K562 (cell line): Measurements from ENCODE around the gene CSF1. TPM values are rescaled to one million over a fixed set of nuclear protein-coding genes. Genes with fewer than 3 reads are reported as not detected.

Source experiments
- ATAC-seq: fragments of 200-7000 bp; cut with Tn5 transposase; 3 replicates; pipeline ENCODE4 v1.9.1; 2020; ENCODE audit warnings: moderate library complexity
- BruUV-seq: library from RNA; stranded (reverse); fragments of 400-500 nt; replicated peaks from 2 replicates; lab custom pipeline; 2021; lab: Mats Ljungman, UMichigan
- CTCF ChIA-PET: fragments of 300-600 bp; formaldehyde crosslinking; extraction: SDS; loops from one replicate; lab custom pipeline; 2021; ENCODE audit warnings: low intra/inter-chr PET ratio; lab: Yijun Ruan, JAX
- POLR2A ChIA-PET: fragments of 300-600, 350-650 bp; sonication (Branson Sonifier 250); formaldehyde crosslinking; extraction: SDS; loops from one replicate; lab custom pipeline; 2021; ENCODE audit warnings: antibody characterized with exemption, inconsistent platforms; lab: Yijun Ruan, JAX
- DNase-seq, 4 experiments: peaks; one replicate each; pipeline versions ENCODE4 v3.0.0 to v3.0.0-alpha.2; 2011 to 2018; ENCODE audit warnings: low spot score in 3 of 4, mixed read lengths in 3 of 4; ENCODE audit errors: extremely low read depth in 1 of 4
- FAIRE-seq: peaks from 2 replicates; lab custom pipeline; 2011; peaks lifted over from hg19 to GRCh38; lab: Jason Lieb, UNC
- H2AFZ ChIP-seq: 2 replicates; pipeline ENCODE4 v1.6.0; 2011; ENCODE audit warnings: low read depth, low read length, control low read depth, inconsistent platforms
- H3K27ac ChIP-seq: fragments of 200-600 bp; 3 replicates; pipeline ENCODE4 v1.8.0; 2011; ENCODE audit warnings: low read depth, mild to moderate bottlenecking, control low read depth, inconsistent platforms, low read length, moderate library complexity, mixed read lengths; ENCODE audit errors: extremely low read depth
- H3K27me3 ChIP-seq, 2 experiments: fragments of 300-600 bp in 1 of 2; 2 replicates in 1 of 2; 3 replicates in 1 of 2; pipeline versions ENCODE4 v1.6.0 to v1.8.0; 2011; ENCODE audit warnings: inconsistent platforms in 2 of 2, low read length in 2 of 2, mild to moderate bottlenecking in 1 of 2, mixed read lengths in 1 of 2, moderate library complexity in 1 of 2; ENCODE audit not compliant: control insufficient read depth in 2 of 2, insufficient read depth in 2 of 2
- H3K36me3 ChIP-seq: fragments of 300-600 bp; 3 replicates; pipeline ENCODE4 v1.8.0; 2011; ENCODE audit warnings: mild to moderate bottlenecking, low read length, inconsistent platforms; ENCODE audit not compliant: control insufficient read depth, insufficient read depth
- H3K4me1 ChIP-seq, 2 experiments: fragments of 200-600 bp in 1 of 2; replicated peaks in 1 of 2; 2 replicates in 1 of 2; 3 replicates in 1 of 2; pipeline versions ENCODE4 v1.5.1 to v1.8.0; 2011; ENCODE audit warnings: inconsistent platforms in 2 of 2, low read length in 2 of 2, mild to moderate bottlenecking in 1 of 2, mixed read lengths in 1 of 2, moderate library complexity in 1 of 2; ENCODE audit not compliant: control insufficient read depth in 2 of 2, insufficient read depth in 2 of 2
- H3K4me2 ChIP-seq: 2 replicates; pipeline ENCODE4 v1.6.1; 2011; ENCODE audit warnings: low read length, control low read depth, inconsistent platforms, mixed read lengths; ENCODE audit not compliant: insufficient read depth
- H3K4me3 ChIP-seq: fragments of 200-600 bp; sonication (generic), shearing (Covaris generic); 2 replicates; pipeline ENCODE4 v1.5.1; 2016; ENCODE audit warnings: control low read depth, inconsistent platforms
- H3K79me2 ChIP-seq: fragments of 200-600 bp; 3 replicates; pipeline ENCODE4 v1.8.0; 2011; ENCODE audit warnings: low read length, inconsistent platforms; ENCODE audit not compliant: control insufficient read depth, insufficient read depth
- H3K9ac ChIP-seq, 2 experiments: 2 replicates each; pipeline versions ENCODE4 v1.6.0 to v1.6.1; 2011; ENCODE audit warnings: low read depth in 2 of 2, low read length in 2 of 2, control low read depth in 1 of 2, inconsistent platforms in 1 of 2, mild to moderate bottlenecking in 1 of 2, mixed read lengths in 1 of 2; ENCODE audit not compliant: insufficient read depth in 1 of 2
- H3K9me1 ChIP-seq: one replicate; pipeline ENCODE4 v1.6.0; 2011; ENCODE audit warnings: inconsistent platforms, mild to moderate bottlenecking, low read length, moderate library complexity; ENCODE audit not compliant: control insufficient read depth, insufficient read depth
- H3K9me3 ChIP-seq: replicated peaks from 2 replicates; pipeline ENCODE4 v1.5.1; 2011; ENCODE audit warnings: low read depth, low read length, inconsistent platforms; ENCODE audit not compliant: control insufficient read depth, insufficient read depth
- H4K20me1 ChIP-seq: replicated peaks from 2 replicates; pipeline ENCODE4 v1.6.1; 2011; ENCODE audit warnings: low read length, inconsistent platforms, mixed read lengths; ENCODE audit not compliant: control insufficient read depth, insufficient read depth
- GTF2B ChIP-seq: IDR thresholded peaks from 2 replicates; pipeline ENCODE4 v1.6.1; 2011; ENCODE audit not compliant: insufficient read length; ENCODE audit errors: extremely low read depth
- HCFC1 ChIP-seq: IDR thresholded peaks from 2 replicates; pipeline ENCODE4 v1.6.1; 2012; ENCODE audit warnings: low read depth, low read length, improper control_type of control experiment
- ID3 ChIP-seq, 2 experiments: fragments of 250-450 bp in 1 of 2; fragments of 450-650 bp in 1 of 2; sonication (Bioruptor Pico) in 1 of 2; IDR thresholded peaks; 2 replicates each; pipeline versions ENCODE4 v1.6.1 to v1.8.0; 2016 to 2021; ENCODE audit warnings: mild to moderate bottlenecking in 2 of 2, moderate library complexity in 2 of 2, missing compliant biosample characterization in 1 of 2, missing genetic modification characterization in 1 of 2
- MCM5 ChIP-seq: fragments of 450-650 bp; IDR thresholded peaks from 2 replicates; pipeline ENCODE4 v1.6.1; 2016; ENCODE audit warnings: low read depth
- NCOA2 ChIP-seq, 2 experiments: fragments of 450-650 bp; IDR thresholded peaks; 2 replicates each; pipeline ENCODE4 v1.6.1; 2018; ENCODE audit warnings: mild to moderate bottlenecking in 2 of 2, moderate library complexity in 1 of 2; ENCODE audit not compliant: partially characterized antibody in 2 of 2
- PTRF ChIP-seq: fragments of 450-650 bp; IDR thresholded peaks from 2 replicates; pipeline ENCODE4 v1.6.1; 2016; ENCODE audit warnings: mild to moderate bottlenecking, missing genetic modification characterization, missing compliant biosample characterization
- RBM17 ChIP-seq: fragments of 200-400 bp; formaldehyde crosslinking; IDR thresholded peaks from 2 replicates; pipeline ENCODE4 v1.6.1; 2017; ENCODE audit warnings: low read depth, mild to moderate bottlenecking, low read length, borderline replicate concordance
- RNF219 ChIP-seq: fragments of 250-450 bp; sonication (Bioruptor Pico); IDR thresholded peaks from 2 replicates; pipeline ENCODE4 v1.5.0; 2022; ENCODE audit warnings: mild to moderate bottlenecking
- RUNX1 ChIP-seq: sonication (generic); IDR thresholded peaks from 2 replicates; pipeline ENCODE4 v1.6.1; 2016; ENCODE audit warnings: antibody characterized with exemption, low read depth
- SAFB2 ChIP-seq: fragments of 200-400 bp; formaldehyde crosslinking; IDR thresholded peaks from 2 replicates; pipeline ENCODE4 v1.6.1; 2018; ENCODE audit warnings: borderline replicate concordance, low read length, low read depth, moderate library complexity; ENCODE audit not compliant: severe bottlenecking
- SMARCC2 ChIP-seq: fragments of 450-650 bp; IDR thresholded peaks from 2 replicates; pipeline ENCODE4 v1.6.1; 2017; ENCODE audit warnings: antibody characterized with exemption, moderate library complexity, mild to moderate bottlenecking, low read depth
- YBX1 ChIP-seq: fragments of 450-650 bp; IDR thresholded peaks from 2 replicates; pipeline ENCODE4 v1.7.1; 2016; ENCODE audit warnings: mild to moderate bottlenecking
- ZBTB5 ChIP-seq: fragments of 450-650 bp; IDR thresholded peaks from 2 replicates; pipeline ENCODE4 v1.6.1; 2017; ENCODE audit warnings: antibody characterized with exemption
- ZNF24 ChIP-seq: fragments of 450-650 bp; IDR thresholded peaks from 2 replicates; pipeline ENCODE4 v1.6.1; 2016
- ZNF347 ChIP-seq: fragments of 450-650 bp; formaldehyde crosslinking; IDR thresholded peaks from 2 replicates; pipeline ENCODE4 v1.4.0; 2020; ENCODE audit warnings: low read depth, mild to moderate bottlenecking, moderate library complexity
- WGBS: fragments of 100-300 bp; shearing (Covaris generic); methylation state at CpG from one replicate; pipeline ENCODE4 v1.1.6; 2016; ENCODE audit warnings: low coverage, mixed read lengths; ENCODE audit not compliant: insufficient coverage; ENCODE audit errors: missing lambda C conversion rate; 5-methylcytosine and 5-hydroxymethylcytosine counted together
- in situ Hi-C: fragments of 300-500 bp; cut with MboI; formaldehyde crosslinking; loops from 4 replicates; pipeline ENCODE4 v1.15.0; 2018; ENCODE audit warnings: inconsistent platforms, mixed read lengths
- intact Hi-C: fragments of 100-400 bp; cut with micrococcal nuclease; formaldehyde crosslinking; loops from 2 replicates; pipeline ENCODE4 v1.14.2; 2022
- polyA plus RNA-seq, 8 experiments: library from polyadenylated mRNA; depleted of rRNA in 4 of 8; stranded (reverse) in 5 of 8; unstranded in 3 of 8; fragments of >200 nt; fragmentation: Nextera tagmentation in 2 of 8; fragmentation: Illumina TruSeq in 1 of 8; extraction: Ambion mirVana in 2 of 8; extraction: Trizol in 1 of 8; gene quantifications; 2 replicates each; pipeline versions ENCODE4 v1.2.1 to v1.2.3, GENCODE V29; 2011 to 2014; ENCODE audit warnings: inconsistent platforms in 1 of 8, missing spikeins in 1 of 8
- total RNA-seq, 7 experiments: library from RNA; depleted of rRNA in 6 of 7; stranded (reverse); fragments of >200 nt in 6 of 7; fragmentation: Illumina TruSeq in 2 of 7; extraction: Trizol in 2 of 7; gene quantifications; 2 replicates each; pipeline versions ENCODE4 v1.2.1 to v1.2.3, GENCODE V29; 2011 to 2021; ENCODE audit warnings: low replicate concordance in 1 of 7

Gene CSF1
- total and polyA plus RNA-seq, 9 of the 15 experiments (the other 6 are each of a cell fraction or from before 2014, with no cell fraction given) = 0.18 to 11.8 (median 2.8) TPM

- Histone ChIP-seq H2AFZ (no peak overlapping the region), H3K27ac (no peak overlapping the region), H3K9me3 (no peaks in the 10 kb centered on the region), H4K20me1 (no peaks in the 10 kb centered on the region), H3K79me2 (peaks cover 21% of the 10 kb centered on the region), H3K9me1 (no peaks in the 10 kb centered on the region), H3K9ac (peak overlapping the region in 1 of 2 experiments; percentile 6; a peak in 1 of 4 replicates), H3K4me2 (no peak overlapping the region), H3K36me3 (peaks cover 36% of the 10 kb centered on the region), H3K4me1 (peaks cover 49% of the 10 kb centered on the region in 2 experiments), H3K27me3 (no peaks in the 10 kb centered on the region), H3K4me3 (no peak overlapping the region)
- in situ Hi-C loops (loop anchor here (5.0 kb wide), 3 partner anchors 47 to 137 kb away; partner anchors contain the start of gene AHCYL1), intact Hi-C loops (loop anchor here (5.0 kb wide), 1 partner anchor 122 kb away; no protein-coding TSS in a partner anchor)
- CTCF ChIA-PET = interaction anchor here (0.9 kb wide), 1 partner anchor 138 kb away, joined by 3 read pairs; no protein-coding TSS in a partner anchor
- 80% methylated on average over 6 of the region's 6 CpGs for WGBS
- FAIRE-seq (no peak), ATAC-seq (no peak), DNase-seq (no peak)
- POLR2A ChIA-PET = interaction anchor here (0.6 to 2.4 kb wide), 4 partner anchors 10 to 128 kb away, joined by 3 to 6 read pairs (median 6); no protein-coding TSS in a partner anchor
- no TSS peak for BruUV-seq
- TF ChIP-seq SAFB2 (no peak), MCM5 (no peak), YBX1 (no peak), ZNF347 (CRISPR knock-in tag) (no peak), RUNX1 (no peak), ZNF24 (no peak), HCFC1 (no peak), GTF2B (no peak), SMARCC2 (no peak), RNF219 (CRISPR knock-in tag) (no peak), PTRF (tag) (peak; percentile 70; the same call in 1 of the 2 replicates), NCOA2 (IDR thresholded peaks at IDR 0.05; ENCODE audit: partially characterized antibody in 2 of 2) (no peak), RBM17 (no peak), ZBTB5 (no peak), ID3 (CRISPR knock-in tag; IDR thresholded peaks at IDR 0.05) (no peak), ID3 (tag; IDR thresholded peaks at IDR 0.05) (0 out of 2 replicates have a peak, but pooled peaks have one; percentile 45)
These were observed 4.1 kb downstream of the CSF1 start for GRCh38 chr1:109914587-109915240.
